HG03457 (cell line): ENCODE data around the gene SYT15.
"Not testable (repeated sequence)": the region's sequence is repeated elsewhere in the genome, so short reads cannot be mapped to it uniquely, and the experiment has no call there.

ENCODE experiments used
- ATAC-seq: cut with Tn5 transposase; IDR thresholded peaks from one replicate; pipeline ENCODE4 v1.9.1; 2021; ENCODE audit warnings: moderate number of reproducible peaks; ENCODE audit not compliant: unreplicated experiment

SYT15 gene

GRCh38 chr10:46588221-46588620 is 9.3 kb downstream of the SYT15 start:
- not testable (repeated sequence) for ATAC-seq

- not testable (repeated sequence) for ATAC-seq
Observed at GRCh38 chr10:46589589-46589988, 10.7 kb downstream of the SYT15 start.

DNA sequence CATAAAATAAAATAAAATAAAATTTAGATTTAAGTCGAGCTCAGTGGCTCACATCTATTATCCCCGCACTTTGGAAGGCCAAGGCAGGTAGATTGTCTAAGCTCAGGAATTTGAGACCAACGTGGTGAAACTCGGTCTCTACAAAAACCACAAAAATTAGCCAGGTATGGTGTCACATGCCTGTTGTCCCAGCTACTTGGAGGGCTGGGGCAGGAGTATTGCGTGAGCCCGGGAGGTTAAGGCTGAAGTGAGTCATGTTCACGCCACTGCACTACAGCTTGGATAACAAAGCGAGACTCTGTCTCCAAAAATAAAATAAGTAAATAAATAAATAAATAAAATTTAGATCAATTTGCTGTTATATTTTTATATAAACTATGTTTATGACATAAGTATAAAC is 12.1 kb downstream of the SYT15 start:
- not testable (repeated sequence) for ATAC-seq

DNA sequence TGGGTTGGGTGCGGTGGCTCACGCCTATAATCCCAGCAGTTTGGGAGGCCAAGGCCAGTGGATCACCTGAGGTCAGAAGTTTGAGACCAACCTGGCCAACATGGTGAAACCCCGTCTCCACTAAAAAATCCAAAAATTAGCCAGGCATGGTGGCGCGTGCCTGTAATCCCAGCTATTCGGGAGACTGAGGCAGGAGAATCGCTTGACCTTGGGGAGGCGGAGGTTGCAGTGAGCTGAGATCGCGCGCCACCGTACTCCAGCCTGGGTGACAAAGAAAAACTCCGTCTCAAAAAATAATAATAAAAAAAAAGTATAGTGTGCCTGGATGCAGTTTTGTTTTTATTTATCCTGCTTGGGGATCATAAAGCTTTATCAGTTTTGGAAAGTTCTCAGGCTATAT is 14.4 kb downstream of the SYT15 start:
- ATAC-seq, result not testable (repeated sequence)

GRCh38 chr10:46594453-46595063 is 15.6 kb downstream of the SYT15 start:
- not testable (repeated sequence) for ATAC-seq

- ATAC-seq, result not testable (repeated sequence)
Observed at GRCh38 chr10:46596570-46596969, 17.6 kb downstream of the SYT15 start.

GRCh38 chr10:46597616-46598246 is 18.8 kb downstream of the SYT15 start:
- ATAC-seq, result peak; percentile 77

- ATAC-seq, result peak; percentile 55
Observed at GRCh38 chr10:46600516-46600915, 21.6 kb downstream of the SYT15 start.

GRCh38 chr10:46615540-46615939 is 36.6 kb downstream of the SYT15 start:
- ATAC-seq, result not testable (repeated sequence)

GRCh38 chr10:46616227-46616626 is 37.3 kb downstream of the SYT15 start:
- ATAC-seq, result not testable (repeated sequence)

- ATAC-seq, result not testable (repeated sequence)
Observed at GRCh38 chr10:46617134-46617533, 38.2 kb downstream of the SYT15 start.

DNA sequence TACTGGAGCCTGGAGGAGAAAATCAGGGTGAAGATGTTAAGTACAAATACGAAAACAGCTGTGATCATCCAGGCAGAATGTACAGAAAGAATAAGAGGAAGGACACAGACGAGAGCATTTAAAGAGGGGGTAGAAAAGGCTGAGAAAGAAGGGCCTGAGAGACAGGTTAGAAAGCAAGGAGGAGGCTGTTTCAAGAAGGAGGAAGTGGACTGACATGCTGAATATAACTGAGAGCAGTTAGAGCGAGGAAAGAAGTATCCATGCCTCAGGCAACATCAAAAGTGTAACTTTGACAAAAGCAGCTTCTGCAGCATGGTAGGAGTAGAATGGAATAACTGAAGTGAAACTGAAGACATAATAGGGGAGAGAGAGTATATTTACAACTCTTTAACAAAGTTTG is 39.0 kb downstream of the SYT15 start:
- not testable (repeated sequence) for ATAC-seq

DNA sequence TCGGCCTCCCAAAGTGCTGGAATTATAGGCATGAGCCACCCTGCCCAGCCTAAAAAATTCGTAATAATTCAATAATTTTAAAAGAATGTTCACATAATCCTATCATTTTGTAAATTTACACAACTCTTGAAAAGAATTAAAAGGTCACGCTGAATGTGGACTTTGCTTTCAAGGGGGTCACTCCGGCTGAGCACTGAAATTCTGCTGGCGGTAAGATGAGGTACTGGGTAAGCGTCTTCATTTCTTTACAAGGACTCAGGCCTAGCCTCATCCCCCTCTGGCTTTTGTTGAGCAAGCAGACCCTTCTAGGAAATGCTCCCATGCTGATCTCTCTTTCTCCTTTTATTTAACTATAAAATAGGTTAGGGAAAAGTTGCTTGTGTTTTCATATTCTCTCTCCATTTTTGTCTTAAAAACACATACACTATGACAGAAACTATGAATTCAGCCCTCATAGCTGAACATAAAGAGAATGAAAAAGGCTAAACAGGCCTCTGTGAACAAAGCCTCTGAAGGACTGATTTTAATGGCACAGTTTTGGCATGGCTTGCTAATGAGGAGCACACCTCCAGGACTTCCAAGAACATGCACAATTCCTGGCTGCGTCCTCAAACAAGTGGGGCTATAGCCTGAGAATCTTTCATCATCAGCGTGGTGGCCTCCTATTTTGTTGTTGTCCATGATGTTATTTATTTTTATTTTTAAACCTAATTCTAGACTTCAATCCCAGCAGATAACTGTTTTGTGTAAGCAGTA is 45.1 kb downstream of the SYT15 start:
- ATAC-seq, result not testable (repeated sequence)

GRCh38 chr10:46629805-46630204 is 50.9 kb downstream of the SYT15 start:
- ATAC-seq, result not testable (repeated sequence)

GRCh38 chr10:46630816-46631215 is 51.9 kb downstream of the SYT15 start:
- not testable (repeated sequence) for ATAC-seq

DNA sequence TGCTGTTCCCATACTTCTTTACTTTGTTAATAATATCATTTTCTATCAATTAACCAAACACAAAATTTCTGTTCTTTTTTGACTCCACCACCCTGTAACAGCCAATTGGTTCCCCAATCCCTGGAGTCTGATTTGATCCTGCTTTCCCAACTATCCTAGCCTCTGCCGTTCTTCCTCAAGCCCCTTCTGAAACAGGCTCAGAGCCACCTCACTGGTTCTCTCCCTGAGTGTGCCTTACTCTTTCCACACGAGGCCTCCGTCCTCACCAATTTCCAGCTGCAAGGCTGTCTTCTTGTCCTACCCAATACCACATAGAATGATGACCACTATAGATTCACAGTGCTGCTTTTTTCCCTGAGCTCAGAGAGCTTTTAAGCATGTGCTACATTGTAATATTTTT is 52.8 kb downstream of the SYT15 start:
- ATAC-seq, result not testable (repeated sequence)

DNA sequence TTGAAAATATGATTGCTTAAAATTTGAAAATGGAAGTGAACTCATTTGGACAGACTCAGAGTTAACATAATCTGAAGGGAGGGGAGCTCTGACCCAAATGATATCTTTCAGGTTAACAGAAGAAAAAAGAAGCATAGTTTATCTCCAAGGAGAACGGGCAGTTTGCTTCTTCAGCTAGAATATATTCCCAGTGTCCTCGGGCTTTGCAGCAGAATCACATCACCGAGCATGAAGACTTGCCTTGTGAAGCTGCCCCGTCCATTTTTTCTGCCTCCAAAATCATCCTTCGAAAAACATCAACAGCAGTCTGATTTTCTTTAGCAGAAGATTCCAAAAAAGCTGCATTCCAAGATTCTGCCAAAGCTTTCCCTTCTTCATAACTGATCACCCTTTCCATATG is 55.8 kb downstream of the SYT15 start:
- ATAC-seq, result not testable (repeated sequence)

DNA sequence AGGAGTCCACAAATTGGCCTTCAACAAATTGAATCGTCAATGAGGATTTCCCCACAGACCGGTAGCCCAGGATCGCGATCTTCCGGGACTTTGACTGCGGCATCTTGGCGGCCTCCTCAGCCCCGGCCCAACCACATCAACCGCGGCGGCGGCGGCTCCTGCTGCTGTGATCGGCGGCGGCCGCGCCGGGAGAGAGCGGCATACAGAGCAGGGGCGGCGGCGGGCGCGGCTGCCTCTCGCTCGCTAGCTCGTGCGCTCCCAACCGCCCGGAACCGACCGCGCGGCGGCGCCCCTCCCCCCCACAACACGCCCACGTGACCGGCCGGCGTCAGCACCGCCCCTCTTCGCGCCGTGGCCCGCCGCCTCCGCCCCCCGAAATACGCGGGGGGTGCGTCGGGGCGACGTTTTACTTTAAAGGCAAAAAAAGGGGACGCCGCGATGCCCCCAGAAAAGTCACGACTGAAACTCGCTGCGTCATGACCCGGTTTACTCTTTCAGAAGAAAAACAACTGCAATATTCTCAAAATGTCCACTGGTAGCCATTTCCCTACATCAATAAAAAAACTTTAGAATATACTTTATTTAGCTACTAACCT is 56.5 kb downstream of the SYT15 start:
- not testable (repeated sequence) for ATAC-seq

GRCh38 chr10:46640005-46640404 is 61.1 kb downstream of the SYT15 start:
- not testable (repeated sequence) for ATAC-seq
